ENCODE results near the gene HTR2C.

The HTR2C gene

DNA sequence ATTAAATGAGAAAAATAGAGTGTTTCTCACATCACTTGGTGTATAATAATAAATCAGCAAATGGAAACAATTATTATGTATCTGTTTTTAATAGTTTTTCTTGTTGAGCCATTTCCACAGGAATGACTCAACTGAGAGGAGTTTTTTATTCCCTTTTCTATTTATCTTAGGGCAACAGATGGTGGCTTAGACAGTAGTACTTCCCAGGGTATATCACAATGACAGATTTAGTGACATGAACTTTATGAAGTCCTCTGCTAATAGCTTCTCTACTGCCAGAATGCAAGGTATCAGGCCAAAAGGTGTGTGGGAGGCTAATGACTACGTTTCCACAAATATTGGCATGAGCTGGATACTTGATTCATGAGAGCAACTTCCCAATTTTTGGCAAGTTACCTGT, 126.7 kb downstream of the HTR2C start:
- TF ChIP-seq TOX (CRISPR knock-in tag; IDR thresholded peaks at IDR 0.05; ENCODE audit: borderline replicate concordance) (no peak), ISL1 (CRISPR knock-in tag; IDR thresholded peaks at IDR 0.05) (peak; percentile 23; the same call in 1 of the 2 replicates), ZNF565 (CRISPR knock-in tag; conservative IDR thresholded peaks at IDR 0.05; ENCODE audit: low read depth) (no peak)
- 0 out of 3 replicates have a peak, but pooled peaks have one; percentile 44 for ATAC-seq

GRCh38 chrX:114712466-114712865, 128.6 kb downstream of the HTR2C start:
- TF ChIP-seq ZFP3 (CRISPR knock-in tag; IDR thresholded peaks at IDR 0.05) (no peak), OSR1 (CRISPR knock-in tag; IDR thresholded peaks at IDR 0.05) (no peak), ZFP30 (CRISPR knock-in tag; IDR thresholded peaks at IDR 0.05) (no peak), SNAI2 (CRISPR knock-in tag; IDR thresholded peaks at IDR 0.05) (no peak), CSDC2 (CRISPR knock-in tag; IDR thresholded peaks at IDR 0.05) (no peak), ISL1 (CRISPR knock-in tag; IDR thresholded peaks at IDR 0.05) (no peak), ARNTL (CRISPR knock-in tag; IDR thresholded peaks at IDR 0.05; ENCODE audit: borderline replicate concordance, low read depth) (no peak), ZNF565 (CRISPR knock-in tag; conservative IDR thresholded peaks at IDR 0.05; ENCODE audit: low read depth) (no peak), TCF4 (CRISPR knock-in tag; IDR thresholded peaks at IDR 0.05; ENCODE audit: borderline replicate concordance) (no peak), ZNF8 (CRISPR knock-in tag; IDR thresholded peaks at IDR 0.05) (no peak), BACH2 (CRISPR knock-in tag; IDR thresholded peaks at IDR 0.05; ENCODE audit: borderline replicate concordance) (no peak), TOX (CRISPR knock-in tag; IDR thresholded peaks at IDR 0.05; ENCODE audit: borderline replicate concordance) (no peak)
- TF ChIP-seq, protein P1, sequence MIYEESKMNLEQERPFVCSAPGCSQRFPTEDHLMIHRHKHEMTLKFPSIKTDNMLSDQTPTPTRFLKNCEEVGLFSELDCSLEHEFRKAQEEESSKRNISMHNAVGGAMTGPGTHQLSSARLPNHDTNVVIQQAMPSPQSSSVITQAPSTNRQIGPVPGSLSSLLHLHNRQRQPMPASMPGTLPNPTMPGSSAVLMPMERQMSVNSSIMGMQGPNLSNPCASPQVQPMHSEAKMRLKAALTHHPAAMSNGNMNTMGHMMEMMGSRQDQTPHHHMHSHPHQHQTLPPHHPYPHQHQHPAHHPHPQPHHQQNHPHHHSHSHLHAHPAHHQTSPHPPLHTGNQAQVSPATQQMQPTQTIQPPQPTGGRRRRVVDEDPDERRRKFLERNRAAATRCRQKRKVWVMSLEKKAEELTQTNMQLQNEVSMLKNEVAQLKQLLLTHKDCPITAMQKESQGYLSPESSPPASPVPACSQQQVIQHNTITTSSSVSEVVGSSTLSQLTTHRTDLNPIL (CRISPR knock-in tag; IDR thresholded peaks at IDR 0.05; ENCODE audit: low read depth) = no peak
- TF ChIP-seq, protein P2, sequence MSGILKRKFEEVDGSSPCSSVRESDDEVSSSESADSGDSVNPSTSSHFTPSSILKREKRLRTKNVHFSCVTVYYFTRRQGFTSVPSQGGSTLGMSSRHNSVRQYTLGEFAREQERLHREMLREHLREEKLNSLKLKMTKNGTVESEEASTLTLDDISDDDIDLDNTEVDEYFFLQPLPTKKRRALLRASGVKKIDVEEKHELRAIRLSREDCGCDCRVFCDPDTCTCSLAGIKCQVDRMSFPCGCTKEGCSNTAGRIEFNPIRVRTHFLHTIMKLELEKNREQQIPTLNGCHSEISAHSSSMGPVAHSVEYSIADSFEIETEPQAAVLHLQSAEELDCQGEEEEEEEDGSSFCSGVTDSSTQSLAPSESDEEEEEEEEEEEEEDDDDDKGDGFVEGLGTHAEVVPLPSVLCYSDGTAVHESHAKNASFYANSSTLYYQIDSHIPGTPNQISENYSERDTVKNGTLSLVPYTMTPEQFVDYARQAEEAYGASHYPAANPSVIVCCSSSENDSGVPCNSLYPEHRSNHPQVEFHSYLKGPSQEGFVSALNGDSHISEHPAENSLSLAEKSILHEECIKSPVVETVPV (CRISPR knock-in tag; IDR thresholded peaks at IDR 0.05) = no peak
- no peak for ATAC-seq

GRCh38 chrX:114715096-114715495, 131.2 kb downstream of the HTR2C start:
- TF ChIP-seq, protein P3, sequence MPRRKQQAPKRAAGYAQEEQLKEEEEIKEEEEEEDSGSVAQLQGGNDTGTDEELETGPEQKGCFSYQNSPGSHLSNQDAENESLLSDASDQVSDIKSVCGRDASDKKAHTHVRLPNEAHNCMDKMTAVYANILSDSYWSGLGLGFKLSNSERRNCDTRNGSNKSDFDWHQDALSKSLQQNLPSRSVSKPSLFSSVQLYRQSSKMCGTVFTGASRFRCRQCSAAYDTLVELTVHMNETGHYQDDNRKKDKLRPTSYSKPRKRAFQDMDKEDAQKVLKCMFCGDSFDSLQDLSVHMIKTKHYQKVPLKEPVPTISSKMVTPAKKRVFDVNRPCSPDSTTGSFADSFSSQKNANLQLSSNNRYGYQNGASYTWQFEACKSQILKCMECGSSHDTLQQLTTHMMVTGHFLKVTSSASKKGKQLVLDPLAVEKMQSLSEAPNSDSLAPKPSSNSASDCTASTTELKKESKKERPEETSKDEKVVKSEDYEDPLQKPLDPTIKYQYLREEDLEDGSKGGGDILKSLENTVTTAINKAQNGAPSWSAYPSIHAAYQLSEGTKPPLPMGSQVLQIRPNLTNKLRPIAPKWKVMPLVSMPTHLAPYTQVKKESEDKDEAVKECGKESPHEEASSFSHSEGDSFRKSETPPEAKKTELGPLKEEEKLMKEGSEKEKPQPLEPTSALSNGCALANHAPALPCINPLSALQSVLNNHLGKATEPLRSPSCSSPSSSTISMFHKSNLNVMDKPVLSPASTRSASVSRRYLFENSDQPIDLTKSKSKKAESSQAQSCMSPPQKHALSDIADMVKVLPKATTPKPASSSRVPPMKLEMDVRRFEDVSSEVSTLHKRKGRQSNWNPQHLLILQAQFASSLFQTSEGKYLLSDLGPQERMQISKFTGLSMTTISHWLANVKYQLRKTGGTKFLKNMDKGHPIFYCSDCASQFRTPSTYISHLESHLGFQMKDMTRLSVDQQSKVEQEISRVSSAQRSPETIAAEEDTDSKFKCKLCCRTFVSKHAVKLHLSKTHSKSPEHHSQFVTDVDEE (CRISPR knock-in tag; IDR thresholded peaks at IDR 0.05) = no peak
- TF ChIP-seq ARNTL (CRISPR knock-in tag; IDR thresholded peaks at IDR 0.05; ENCODE audit: borderline replicate concordance, low read depth) = no peak
- TF ChIP-seq, protein P2 (CRISPR knock-in tag; IDR thresholded peaks at IDR 0.05) = no peak
- TF ChIP-seq, protein P1 (CRISPR knock-in tag; IDR thresholded peaks at IDR 0.05; ENCODE audit: low read depth) = no peak
- ATAC-seq = no peak

DNA sequence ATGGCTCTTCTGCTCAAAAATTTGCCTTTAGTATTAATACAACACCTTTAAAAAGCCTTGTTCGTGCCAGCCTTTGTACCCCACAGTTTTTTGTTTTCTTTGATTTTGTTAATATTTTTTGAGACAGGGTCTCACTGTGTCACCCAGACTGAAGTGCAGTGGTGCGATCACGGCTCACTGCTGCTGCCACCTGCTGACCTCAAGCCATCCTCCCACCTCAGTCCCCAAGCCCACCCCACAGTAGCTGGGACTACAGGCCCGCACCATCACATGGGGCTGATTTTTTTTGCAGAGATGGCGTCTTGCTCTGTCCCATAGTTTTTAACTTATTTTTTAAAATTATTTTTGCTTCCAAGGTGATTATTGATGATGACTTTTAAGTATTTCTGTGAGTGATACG, 134.0 kb downstream of the HTR2C start:
- ATAC-seq = no peak
- TF ChIP-seq GLIS3 (CRISPR knock-in tag; IDR thresholded peaks at IDR 0.05) (no peak), TOX (CRISPR knock-in tag; IDR thresholded peaks at IDR 0.05; ENCODE audit: borderline replicate concordance) (no peak), OSR1 (CRISPR knock-in tag; IDR thresholded peaks at IDR 0.05) (no peak), ZC3H10 (CRISPR knock-in tag; IDR thresholded peaks at IDR 0.05) (no peak), ARNTL (CRISPR knock-in tag; IDR thresholded peaks at IDR 0.05; ENCODE audit: borderline replicate concordance, low read depth) (no peak), ZNF70 (CRISPR knock-in tag; IDR thresholded peaks at IDR 0.05) (no peak)
- TF ChIP-seq, protein P4, sequence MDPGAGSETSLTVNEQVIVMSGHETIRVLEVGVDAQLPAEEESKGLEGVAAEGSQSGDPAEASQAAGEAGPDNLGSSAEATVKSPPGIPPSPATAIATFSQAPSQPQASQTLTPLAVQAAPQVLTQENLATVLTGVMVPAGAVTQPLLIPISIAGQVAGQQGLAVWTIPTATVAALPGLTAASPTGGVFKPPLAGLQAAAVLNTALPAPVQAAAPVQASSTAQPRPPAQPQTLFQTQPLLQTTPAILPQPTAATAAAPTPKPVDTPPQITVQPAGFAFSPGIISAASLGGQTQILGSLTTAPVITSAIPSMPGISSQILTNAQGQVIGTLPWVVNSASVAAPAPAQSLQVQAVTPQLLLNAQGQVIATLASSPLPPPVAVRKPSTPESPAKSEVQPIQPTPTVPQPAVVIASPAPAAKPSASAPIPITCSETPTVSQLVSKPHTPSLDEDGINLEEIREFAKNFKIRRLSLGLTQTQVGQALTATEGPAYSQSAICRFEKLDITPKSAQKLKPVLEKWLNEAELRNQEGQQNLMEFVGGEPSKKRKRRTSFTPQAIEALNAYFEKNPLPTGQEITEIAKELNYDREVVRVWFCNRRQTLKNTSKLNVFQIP (CRISPR knock-in tag; IDR thresholded peaks at IDR 0.05; ENCODE audit: borderline replicate concordance, low read depth) = no peak
- TF ChIP-seq, protein P5, sequence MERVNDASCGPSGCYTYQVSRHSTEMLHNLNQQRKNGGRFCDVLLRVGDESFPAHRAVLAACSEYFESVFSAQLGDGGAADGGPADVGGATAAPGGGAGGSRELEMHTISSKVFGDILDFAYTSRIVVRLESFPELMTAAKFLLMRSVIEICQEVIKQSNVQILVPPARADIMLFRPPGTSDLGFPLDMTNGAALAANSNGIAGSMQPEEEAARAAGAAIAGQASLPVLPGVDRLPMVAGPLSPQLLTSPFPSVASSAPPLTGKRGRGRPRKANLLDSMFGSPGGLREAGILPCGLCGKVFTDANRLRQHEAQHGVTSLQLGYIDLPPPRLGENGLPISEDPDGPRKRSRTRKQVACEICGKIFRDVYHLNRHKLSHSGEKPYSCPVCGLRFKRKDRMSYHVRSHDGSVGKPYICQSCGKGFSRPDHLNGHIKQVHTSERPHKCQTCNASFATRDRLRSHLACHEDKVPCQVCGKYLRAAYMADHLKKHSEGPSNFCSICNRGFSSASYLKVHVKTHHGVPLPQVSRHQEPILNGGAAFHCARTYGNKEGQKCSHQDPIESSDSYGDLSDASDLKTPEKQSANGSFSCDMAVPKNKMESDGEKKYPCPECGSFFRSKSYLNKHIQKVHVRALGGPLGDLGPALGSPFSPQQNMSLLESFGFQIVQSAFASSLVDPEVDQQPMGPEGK (CRISPR knock-in tag; IDR thresholded peaks at IDR 0.05; ENCODE audit: borderline replicate concordance) = no peak
- TF ChIP-seq, protein P3 (CRISPR knock-in tag; IDR thresholded peaks at IDR 0.05) = no peak

Data from SK-N-SH treated with all-trans-retinoic acid at 6 μM for 48 hours (cell line).